Renal pelvis (tissue), 4 donors: ENCODE measurements around the gene CHML. TPM values are rescaled to one million over a fixed set of nuclear protein-coding genes. Genes with fewer than 3 reads are reported as not detected.

ENCODE experiments used
- DNase-seq: peaks from one replicate; pipeline ENCODE4 v3.0.0-alpha.2; 2013
- polyA plus RNA-seq, 3 donors: library from polyadenylated mRNA; unstranded; fragments of 120-200 nt; gene quantifications; one replicate each; pipeline ENCODE4 v1.2.1, GENCODE V29; 2013; ENCODE audit not compliant: insufficient read length in 3 of 3

Gene CHML
- polyA plus RNA-seq, 3 donors = 21.9 to 25.1 (median 23.2) TPM

DNA sequence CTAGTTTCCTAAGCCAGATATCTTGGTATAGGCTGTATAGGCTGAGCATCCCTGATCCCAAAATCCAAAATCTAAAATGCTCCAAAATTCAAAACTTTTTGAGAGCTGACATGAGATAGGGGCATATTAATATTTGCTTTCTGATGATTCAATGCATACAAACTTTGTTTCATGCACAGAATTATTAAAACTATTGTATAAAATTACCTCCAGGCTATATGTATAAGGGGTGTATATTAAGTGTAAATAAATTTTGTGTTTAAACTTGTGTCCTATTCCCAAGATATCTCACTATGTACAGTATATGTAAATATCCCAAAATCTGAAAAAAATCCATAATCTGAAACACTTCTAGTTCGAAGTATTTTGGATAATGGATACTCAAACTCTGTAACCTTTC, 14.5 kb upstream of the CHML start:
- DNase-seq = no peak

DNA sequence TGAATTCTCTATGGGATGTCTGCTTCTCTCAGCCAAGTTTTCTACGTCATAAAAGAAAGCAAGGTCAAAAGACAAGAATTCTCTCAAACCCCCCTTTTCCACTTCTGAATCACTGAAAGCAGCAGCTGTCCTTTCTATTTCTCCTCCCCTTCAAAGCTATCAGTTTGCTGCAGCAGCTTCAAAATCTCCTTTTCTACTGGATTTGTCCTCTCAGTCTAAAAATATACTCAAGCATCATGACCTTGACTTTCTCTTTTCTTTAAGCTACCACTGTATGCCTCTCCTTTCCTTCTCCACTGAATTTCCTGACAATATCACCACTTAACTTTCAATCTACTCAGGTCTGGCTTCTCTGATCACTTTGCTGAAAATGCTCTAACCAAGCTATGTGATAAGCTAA, 13.8 kb upstream of the CHML start:
- DNase-seq = no peak

DNA sequence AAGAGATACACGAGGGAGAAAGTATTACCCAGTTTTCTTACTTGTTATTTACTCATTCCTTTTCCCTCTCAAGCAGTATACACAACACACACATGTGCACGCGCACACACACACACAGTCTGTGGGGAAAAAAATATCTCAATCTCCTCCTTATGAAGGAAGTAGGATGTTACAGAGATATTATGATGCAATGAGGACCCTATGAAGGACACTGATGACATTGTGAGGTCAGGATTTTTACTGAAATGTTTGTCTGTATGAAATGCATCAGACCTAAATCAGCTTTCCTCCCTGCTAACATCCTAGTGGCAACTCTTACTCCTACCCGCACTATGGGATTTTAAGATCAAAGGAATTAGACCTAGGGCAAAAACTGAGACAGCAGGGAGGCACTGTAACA, 11.8 kb upstream of the CHML start, which contains the start of gene WDR64:
WDR64 (plus strand) TSS at position 270 of the 400 bp plus-strand sequence. CDS start 204 bp downstream, outside the sequence.
- DNase-seq = no peak

DNA sequence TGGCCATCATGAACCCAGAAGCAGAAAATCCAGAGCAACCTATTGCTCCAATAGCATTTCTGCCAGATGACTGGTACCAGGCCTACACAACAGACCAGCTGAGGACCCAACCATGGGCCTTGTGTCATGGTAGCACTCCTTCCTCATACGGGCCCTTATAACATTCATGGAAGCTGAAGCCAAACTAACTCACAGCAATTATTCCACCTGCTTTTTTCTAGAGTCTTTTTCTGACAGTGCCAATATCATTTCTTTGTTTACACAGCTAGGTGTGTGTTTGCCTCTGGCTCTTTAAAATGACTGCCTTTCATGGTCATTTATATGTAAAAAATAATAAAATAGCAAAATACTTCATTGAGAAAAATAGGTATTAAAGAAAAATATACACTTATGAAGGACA, 8.0 kb upstream of the CHML start:
- no peak for DNase-seq

DNA sequence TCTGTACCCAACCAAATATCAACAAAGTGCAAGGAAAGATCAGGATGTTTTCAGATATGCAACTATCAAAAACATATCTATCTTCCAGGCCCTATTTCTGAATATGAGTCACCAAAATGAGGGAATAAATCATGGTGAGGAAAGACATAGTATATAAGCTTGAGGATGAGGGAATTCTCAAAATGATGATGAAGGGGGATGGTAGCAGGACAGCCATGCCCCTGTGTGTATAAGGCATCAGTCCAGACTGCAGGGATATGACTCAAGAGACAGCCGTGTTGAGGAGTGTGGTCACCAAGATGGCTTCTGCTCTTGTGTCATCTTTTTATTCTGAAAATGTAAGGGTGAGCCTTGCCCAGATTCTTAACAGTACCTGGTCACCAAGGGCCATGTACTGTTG, 7.5 kb upstream of the CHML start:
- no peak for DNase-seq

DNA sequence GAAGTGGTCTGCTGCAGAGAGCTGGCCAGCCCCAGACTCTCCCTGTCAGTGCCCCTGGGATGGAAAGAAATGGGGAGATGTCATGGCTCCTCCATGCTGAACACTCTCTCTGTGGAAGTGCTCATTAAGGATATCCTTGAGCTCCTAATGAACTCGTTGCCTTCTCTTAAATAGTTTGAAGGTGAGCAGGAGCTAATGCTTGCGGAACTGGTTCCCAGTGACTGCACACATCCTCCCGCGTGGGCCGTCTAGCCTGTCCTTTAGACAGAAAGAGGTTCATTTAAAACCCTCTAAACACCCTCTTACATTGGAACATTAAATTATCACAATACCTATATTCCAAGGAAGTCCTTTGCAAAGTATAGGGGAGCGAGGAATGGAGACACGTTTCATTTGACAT, 6.0 kb upstream of the CHML start:
- DNase-seq = no peak

DNA sequence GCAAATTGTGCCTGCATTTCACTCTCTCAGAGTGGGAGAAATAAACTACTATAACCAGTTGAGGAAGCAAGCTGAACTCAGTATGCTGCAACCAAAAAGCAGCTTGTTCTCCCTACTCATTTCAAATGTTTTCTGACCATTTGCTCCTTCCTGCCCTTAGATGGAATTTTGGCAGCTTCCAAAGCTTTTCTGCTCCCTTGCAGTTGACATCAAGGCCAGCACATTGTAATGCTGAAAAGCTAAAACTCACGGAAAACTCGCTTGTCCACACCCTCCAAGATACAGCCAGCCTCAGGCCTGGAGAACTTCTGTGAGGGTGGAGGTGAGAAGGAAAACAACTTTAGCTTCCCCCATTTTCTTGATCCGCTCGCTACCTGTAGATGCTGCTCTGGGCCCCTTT, 5.0 kb upstream of the CHML start:
- no peak for DNase-seq

DNA sequence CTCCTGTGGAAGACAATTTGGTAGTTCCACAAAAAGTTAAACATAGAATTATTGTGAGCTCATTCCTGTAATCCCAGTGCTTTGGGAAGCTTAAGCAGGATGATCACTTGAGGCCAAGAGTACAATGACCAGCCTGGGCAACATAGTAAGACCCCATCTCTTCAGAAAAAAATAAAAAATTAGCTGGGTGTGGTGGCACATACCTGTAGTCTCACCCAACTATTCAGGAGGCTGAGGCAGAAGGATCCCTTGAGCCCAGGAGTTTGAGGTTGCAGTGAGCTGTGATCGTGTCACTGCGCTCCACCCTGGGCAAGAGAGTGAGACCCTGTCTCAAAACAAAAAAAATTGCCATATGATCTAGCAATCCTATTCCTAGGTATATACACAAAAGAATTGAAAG, 4.1 kb upstream of the CHML start:
- no peak for DNase-seq

DNA sequence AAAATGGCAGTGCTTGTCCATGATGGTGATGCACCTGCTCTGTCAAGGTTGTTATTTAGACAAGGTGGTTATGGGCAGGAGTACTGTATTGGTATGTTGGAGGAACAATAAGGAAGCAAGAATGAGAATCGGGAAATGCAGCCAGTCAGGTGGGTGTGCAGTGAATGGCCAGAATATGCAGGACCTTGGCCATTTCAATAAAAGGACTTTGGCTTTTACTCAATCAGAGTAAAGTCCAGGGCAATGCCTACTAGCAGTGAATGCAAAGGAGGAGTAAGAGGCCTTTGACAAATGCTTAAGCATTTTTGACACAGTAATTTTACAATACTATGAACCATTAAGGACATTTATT, 2.4 kb upstream of the CHML start:
- no peak for DNase-seq

DNA sequence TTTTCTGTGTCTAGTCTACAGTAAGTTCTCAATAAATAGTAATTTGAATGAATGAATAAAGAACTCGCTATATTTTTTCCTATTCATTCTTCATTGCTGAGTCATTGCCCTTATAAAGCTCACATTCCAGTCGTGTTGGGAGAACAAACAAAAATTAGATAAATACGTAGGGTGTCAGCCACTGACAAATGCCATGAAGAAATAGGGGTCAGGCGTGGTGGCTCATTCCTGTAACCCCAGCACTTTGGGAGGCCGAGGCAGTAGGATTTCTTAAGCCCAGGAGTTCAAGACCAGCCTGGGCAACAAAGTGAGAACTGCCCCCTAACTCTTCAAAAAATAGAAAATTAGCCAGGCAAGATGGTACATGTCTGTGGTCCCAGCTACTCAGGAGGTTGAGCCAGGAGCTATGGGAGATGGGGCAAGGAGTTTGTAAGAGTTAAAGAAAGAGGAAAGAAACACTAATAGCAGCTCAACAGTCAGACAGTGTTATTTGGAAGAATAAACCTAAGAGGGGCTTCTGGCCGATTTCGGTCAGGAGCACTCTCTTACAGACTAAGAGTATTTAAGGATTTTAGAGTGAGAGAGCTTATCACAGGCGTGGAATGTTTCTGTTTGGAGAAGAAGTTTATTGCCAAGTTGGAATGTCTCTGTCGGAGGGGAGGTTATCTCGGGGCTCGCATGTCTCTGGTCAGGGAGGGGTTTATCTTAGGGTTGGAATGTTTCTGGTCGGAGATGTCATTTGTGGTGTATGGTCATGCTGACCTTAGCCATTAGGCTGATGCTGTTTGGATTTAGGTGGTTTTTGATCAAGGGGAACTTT, 1.8 kb upstream of the CHML start:
- no peak for DNase-seq

DNA sequence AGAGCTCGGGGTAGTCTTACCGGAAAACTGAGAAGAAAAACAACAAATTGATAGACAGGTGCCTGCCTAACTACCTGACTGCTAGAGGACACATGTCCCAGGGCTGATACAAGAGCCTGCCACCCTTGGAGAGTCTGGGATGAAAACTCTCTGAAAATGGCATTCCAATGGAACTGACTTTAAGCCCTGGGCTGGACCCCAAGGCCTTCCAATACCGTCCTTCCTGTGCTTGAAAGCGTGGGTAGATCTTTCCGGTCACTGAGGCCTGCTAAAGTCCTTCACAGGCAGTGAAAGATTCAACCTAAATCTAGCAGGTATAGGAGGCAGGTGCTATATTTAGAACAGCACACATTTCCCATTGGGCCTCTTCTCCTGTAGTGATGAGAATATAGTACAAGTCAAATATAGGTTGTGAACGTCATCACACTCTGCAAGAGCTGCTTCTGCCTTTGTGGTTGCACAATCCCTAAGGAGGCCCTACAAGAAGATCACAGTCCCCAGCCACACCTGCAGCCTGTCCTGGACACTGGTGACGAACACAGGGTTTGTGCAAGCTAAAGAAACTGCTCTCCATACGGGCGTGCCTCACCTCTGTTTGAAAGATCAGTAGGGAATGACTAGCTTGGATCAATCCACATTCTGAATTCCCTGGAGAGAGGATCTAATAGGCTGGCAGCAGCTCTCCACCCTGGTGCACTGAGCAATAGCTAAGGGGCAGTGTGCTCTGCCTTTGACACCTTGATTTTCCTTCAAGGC, 876 bp upstream of the CHML start:
- no peak for DNase-seq

DNA sequence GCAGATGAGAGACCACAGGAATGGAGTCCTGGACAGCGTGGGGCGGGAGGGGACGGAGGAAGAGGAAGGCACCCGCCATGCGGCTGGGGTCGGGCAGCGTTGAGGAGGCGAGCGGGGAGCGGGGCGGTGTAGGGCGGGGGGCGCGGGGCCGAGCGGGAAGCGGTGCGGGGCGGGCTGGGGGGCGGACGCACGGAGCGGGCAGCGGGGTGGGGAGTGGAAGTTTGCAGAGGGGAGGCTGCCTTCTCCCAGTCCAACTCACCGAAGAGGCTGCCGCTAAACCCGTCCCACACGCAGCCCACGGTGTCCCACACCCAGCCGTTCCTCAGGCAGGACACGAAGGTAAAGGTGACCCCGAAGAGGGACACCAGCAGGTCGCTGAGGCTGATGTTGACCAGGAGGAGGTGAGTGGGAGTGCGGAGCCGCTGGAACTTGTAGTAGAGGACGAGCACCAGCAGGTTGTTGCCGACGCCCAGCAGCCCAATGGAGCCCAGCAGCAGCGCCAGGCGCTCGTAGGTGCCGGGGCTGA, 483 bp downstream of the CHML start:
- no peak for DNase-seq

DNA sequence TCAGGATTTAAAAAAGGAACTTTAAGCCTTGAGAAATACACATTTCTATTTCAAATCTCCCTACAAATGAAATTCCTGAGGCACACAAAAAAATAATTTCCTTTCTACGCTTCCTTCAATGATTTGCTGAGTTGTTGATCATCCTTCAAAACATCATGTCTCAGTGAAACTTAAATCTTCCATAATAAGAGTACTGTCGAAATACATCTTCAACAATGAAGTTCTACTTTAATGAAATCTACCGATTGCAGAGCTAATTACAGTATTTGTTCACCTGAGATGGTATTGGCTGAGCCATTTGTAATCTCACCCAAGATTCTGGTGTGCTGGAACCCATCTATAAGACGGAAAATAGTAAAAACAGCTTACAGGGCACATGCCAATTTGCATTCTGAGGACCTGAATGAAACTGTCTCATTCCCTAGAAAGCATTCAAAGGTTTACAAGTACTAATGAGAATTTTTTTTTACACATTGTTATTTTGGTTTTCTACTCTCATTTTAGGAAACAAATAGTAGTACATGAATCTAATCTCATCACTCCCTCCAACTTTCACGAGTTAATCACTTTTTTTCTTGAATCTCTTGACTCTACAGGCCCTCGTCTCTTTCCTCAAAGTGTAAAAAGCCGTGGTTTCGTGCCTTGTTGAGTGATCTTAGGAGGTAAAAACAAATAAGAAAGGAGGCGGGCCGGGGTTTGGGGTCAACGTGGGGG, 1.1 kb downstream of the CHML start:
- DNase-seq = no peak

DNA sequence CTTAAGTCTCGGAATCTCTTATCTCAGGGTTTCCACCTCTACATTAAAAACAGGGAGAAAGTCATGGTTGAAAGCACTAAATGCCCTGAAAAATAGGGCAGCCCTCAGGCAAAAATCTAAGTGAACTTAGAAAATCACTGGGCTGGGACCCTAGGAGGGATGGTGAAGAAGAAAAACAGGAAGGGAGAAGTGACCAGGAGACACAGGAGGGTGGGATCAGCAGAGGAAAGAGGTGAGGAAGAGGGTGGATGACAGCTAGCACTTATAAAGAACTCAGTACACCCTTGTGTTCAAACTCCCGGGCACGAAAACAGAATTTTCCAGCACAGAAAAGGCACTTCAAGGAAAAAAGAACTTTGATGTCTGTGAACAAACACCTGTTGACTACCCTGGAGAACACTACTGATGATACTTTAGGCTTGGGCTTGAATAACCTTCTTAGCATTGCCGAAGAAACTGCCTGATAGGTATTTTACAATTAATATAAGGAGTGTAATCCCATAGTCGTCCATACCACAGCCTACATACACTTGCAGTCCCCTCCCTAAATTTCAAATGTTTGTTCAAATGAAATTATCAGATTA, 2.0 kb downstream of the CHML start:
- DNase-seq = no peak

DNA sequence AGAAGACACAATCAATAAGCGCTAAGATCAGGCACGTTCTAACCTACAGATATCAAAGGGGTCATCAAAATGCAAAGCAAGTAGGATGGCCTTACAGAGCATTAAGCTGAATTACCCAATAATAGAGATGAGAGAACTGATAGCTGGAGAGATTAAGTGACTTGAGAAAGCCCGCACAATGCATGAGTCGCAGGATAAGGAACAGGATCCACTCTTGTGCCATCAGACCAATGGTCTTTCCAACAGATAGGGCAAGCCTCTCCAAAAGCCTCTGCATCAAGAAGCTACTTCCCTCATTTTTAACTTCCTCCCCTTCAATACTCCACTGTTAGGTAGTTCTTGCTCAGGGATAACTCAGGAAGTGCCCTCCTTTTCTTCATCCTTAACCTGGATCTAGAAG, 2.6 kb downstream of the CHML start:
- DNase-seq = no peak

DNA sequence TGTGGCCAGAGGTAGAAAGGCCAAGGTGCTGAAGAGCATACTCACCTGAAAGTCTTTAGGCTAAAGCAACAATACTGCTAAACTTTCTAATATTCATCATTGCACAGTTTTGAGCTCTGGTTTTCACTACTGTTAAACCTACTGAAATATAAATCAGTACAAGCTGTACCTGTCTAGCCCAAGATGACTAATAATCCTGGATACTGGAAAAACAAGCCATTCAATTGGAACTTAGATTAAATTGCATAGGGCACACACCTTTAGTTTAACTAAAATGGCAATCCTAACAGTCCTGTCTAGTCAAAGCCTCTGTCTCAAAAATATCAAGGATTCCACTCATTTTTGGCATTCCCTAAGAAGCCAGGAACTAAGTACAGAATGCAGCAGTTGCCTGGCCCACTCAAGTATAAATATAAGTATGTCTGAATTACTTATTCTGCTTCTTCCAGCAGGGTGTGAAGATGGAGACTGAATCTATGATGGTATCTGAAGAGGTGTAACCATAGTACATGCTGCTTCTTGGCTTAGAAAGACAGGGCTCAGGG, 3.1 kb downstream of the CHML start:
- no peak for DNase-seq

DNA sequence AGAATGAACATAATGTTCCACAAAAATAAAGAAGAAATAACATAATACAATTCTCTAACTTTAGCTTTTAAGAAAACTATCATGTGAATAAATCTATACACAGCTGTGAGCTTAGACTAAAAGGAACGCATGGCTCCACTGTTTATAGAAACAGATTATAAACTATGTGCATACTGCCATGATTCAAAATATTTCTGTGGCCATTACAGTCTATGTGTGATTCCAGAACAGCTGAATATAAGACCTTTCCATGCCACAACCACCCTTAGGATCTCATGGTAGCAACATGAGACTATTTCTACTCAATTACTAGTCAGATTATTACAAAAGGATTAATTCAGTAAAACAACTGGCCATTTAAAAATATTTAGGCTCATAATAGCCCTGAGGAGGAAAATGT, 3.9 kb downstream of the CHML start:
- no peak for DNase-seq

DNA sequence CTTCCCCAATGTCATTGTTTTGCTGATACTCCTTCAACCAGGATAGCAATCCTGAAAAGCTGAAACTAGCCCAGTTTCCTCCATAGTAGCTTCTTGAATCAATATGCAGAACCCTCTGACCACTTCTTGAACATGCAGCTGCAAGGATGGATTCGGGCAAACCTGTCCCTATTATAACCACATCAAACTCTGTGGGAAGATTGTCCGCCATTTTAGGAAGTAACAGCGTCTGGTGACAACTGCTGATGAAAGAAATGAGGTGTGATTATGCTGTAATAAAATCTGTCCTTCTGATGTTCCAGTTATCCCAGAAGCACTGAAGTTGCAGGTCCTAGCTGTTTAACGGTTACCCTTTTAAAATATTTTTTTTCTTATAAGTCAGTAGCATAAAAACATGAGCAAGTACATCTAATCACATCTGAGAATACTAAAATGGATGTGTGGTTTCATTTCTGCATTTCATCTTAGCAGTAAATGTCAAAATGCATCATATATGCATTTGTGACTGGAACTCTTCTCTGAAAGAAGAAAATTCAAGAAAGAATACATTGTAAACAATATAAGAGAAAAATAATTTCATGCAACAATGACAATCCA, 4.5 kb downstream of the CHML start:
- DNase-seq = no peak

DNA sequence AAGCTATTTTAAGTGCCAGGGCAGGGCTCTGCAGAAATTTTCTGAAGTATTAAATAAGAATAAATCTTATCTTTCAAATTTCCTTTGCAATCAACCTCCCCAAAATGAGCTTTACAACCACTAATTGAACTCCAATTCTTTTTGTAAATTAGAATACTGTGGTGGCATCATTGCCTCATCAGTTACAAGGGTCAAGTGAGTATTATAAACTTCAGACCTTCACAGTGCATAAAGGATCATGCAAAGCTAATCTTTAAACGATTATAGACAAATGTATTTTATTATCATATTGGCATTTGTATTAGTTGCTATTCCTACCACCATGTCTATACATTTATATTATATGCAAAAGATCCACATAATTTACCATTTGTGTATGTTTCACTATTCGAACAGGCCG, 7.2 kb downstream of the CHML start:
- no peak for DNase-seq

DNA sequence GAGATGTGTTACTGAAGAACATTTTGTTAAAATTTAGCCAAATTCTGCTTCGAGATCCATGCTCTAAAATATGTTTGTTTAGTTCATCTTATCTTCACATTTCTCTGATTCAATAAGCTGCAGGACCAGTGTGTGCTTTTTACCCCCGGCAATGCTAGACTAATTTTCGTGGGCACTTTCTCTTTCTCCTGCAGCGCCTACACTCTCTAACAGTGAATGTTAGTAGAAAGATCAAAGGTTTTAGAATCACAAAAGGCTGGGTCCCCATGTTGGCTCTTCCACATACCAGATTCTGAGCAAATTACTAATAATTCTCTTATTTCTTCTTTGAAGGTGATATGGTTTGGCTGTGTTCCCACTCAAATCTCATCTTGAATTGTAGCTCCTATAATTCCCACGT, 8.5 kb downstream of the CHML start:
- no peak for DNase-seq

DNA sequence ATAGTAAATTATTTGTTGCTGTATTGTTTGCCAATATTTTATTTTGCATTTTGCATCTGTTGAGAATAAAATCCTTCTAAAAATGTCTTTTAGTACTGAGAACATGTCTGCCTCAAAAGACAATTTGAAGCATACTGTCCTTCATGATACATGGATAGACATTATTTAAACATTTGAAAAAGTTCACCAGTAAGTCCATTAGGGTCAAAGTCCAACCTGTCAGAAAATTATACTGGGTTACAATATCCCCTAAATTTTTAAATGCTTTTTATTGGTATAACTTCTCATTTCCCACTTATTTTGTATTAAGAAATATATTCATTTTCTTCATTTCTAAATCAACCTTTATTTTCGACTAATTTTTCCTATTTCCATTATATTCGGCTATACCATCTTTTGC, 9.3 kb downstream of the CHML start:
- DNase-seq = no peak

DNA sequence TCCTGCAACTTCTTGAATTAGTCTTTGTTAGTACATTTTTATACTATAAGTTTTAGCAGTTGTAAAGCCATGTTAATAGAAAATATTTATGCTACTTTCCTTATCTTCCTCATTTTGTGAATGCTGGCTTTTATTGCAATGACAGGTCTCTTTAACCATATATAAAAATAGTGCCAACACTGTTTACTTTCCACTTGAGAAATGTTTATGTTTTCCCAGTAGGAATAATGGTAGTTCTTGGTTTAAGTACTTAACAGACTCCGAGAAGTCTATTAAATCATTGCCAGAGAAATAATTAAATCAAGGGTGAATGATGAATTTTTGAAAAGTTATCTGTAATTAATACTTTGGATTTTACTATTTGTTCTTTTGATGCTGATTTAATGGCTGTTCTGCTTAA, 9.7 kb downstream of the CHML start:
- no peak for DNase-seq
